Kidney epithelial cell (primary cell): ENCODE measurements around the gene GAS7. TPM values are rescaled to one million over a fixed set of nuclear protein-coding genes. Genes with fewer than 3 reads are reported as not detected.

ENCODE experiments used
- DNase-seq: peaks from one replicate; pipeline ENCODE4 v3.0.0-alpha.2; 2010; ENCODE audit warnings: low read depth
- H3K27me3 ChIP-seq: 2 replicates; pipeline ENCODE4 v1.6.0; 2011; ENCODE audit warnings: low read length; ENCODE audit not compliant: control insufficient read depth, insufficient read depth
- H3K36me3 ChIP-seq: 2 replicates; pipeline ENCODE4 v1.5.1; 2011; ENCODE audit warnings: low read length; ENCODE audit not compliant: control insufficient read depth, insufficient read depth
- H3K4me3 ChIP-seq: 2 replicates; pipeline ENCODE4 v1.5.1; 2011; ENCODE audit warnings: low read depth, mild to moderate bottlenecking, control low read depth, low read length
- CTCF ChIP-seq: IDR thresholded peaks from 2 replicates; pipeline ENCODE4 v1.5.1; 2011; ENCODE audit warnings: mild to moderate bottlenecking, moderate library complexity, low read length, control low read depth, inconsistent platforms; ENCODE audit not compliant: insufficient read depth, poor library complexity, severe bottlenecking
- total RNA-seq: library from RNA; depleted of rRNA; stranded (reverse); fragments of >200 nt; gene quantifications from 2 replicates; pipeline ENCODE4 v1.2.3, GENCODE V29; 2015

Gene GAS7
- total RNA-seq, 1 donor from 2014 or later, result 3.6 TPM

GRCh38 chr17:10136258-10136981 is 62.0 kb downstream of the GAS7 start:
- Histone ChIP-seq H3K27me3 (no peaks in the 10 kb centered on the region), H3K36me3 (no peaks in the 10 kb centered on the region), H3K4me3 (no peak overlapping the region)
- DNase-seq, result no peak
- no peak for TF ChIP-seq CTCF

GRCh38 chr17:10135539-10136257 is 62.7 kb downstream of the GAS7 start:
- H3K27me3 ChIP-seq, result no peaks in the 10 kb centered on the region
- H3K36me3 ChIP-seq, result no peaks in the 10 kb centered on the region
- no peak for DNase-seq
- H3K4me3 ChIP-seq, result no peak overlapping the region
- no peak for TF ChIP-seq CTCF

- H3K4me3 ChIP-seq, result no peak overlapping the region
- no peaks in the 10 kb centered on the region for H3K27me3 ChIP-seq
- H3K36me3 ChIP-seq, result no peaks in the 10 kb centered on the region
- no peak for TF ChIP-seq CTCF
- no peak for DNase-seq
Measured at GRCh38 chr17:10130677-10131076, 67.7 kb downstream of the GAS7 start.

GRCh38 chr17:10130263-10130662 is 68.1 kb downstream of the GAS7 start:
- Histone ChIP-seq H3K36me3 (no peaks in the 10 kb centered on the region), H3K4me3 (no peak overlapping the region), H3K27me3 (no peaks in the 10 kb centered on the region)
- no peak for DNase-seq
- no peak for TF ChIP-seq CTCF

- DNase-seq, result peak; percentile 77
- peak; percentile 1 for TF ChIP-seq CTCF
- H3K4me3 ChIP-seq, result no peak overlapping the region
- no peaks in the 10 kb centered on the region for H3K36me3 ChIP-seq
- H3K27me3 ChIP-seq, result no peaks in the 10 kb centered on the region
Measured at GRCh38 chr17:10127819-10128425, 70.5 kb downstream of the GAS7 start.
